Tibial artery (tissue), 4 donors: ENCODE data around the gene SFT2D1.

ENCODE experiments used
- DNase-seq, 2 donors: peaks; one replicate each; pipeline ENCODE4 v3.0.0-alpha.2; 2019
- H3K27ac ChIP-seq, 2 donors: fragments of 200-600 bp; sonication (generic) in 1 of 2; 1 replicate in 1 of 2; 2 replicates in 1 of 2; pipeline ENCODE4 v1.5.1; 2018 to 2019; ENCODE audit warnings: mild to moderate bottlenecking in 1 of 2
- H3K27me3 ChIP-seq, 2 donors: fragments of 200-600 bp; sonication (generic) in 1 of 2; one replicate each; pipeline versions ENCODE4 v1.5.1 to v1.6.0; 2016 to 2019
- H3K36me3 ChIP-seq, 3 donors: fragments of 200-600 bp; sonication (generic) in 2 of 3; one replicate each; pipeline ENCODE4 v1.5.1; 2016 to 2019; ENCODE audit warnings: mild to moderate bottlenecking in 2 of 3
- H3K4me1 ChIP-seq, 4 donors: fragments of 200-600 bp; sonication (generic) in 2 of 4; 1 replicate in 3 of 4; 2 replicates in 1 of 4; pipeline ENCODE4 v1.5.1; 2016 to 2019
- H3K4me3 ChIP-seq, 2 donors: fragments of 200-600 bp; sonication (generic) in 1 of 2; 1 replicate in 1 of 2; 2 replicates in 1 of 2; pipeline ENCODE4 v1.5.1; 2018 to 2019; ENCODE audit warnings: mild to moderate bottlenecking in 2 of 2
- H3K9me3 ChIP-seq, 3 donors: fragments of 200-600 bp; sonication (generic) in 1 of 3; one replicate each; pipeline ENCODE4 v1.5.1; 2016 to 2019
- CTCF ChIP-seq, 2 experiments: fragments of 200-600 bp in 1 of 2; fragments of 450-650 bp in 1 of 2; IDR thresholded peaks; one replicate each; pipeline ENCODE4 v1.5.1; 2017 to 2019; ENCODE audit warnings: antibody characterized with exemption in 2 of 2, mild to moderate bottlenecking in 1 of 2, moderate library complexity in 1 of 2
- intact Hi-C: fragments of 100-400 bp; cut with DNase I; formaldehyde crosslinking; loops from one replicate; pipeline ENCODE4 v1.15.0; 2023; ENCODE audit warnings: low total_unique reads

Gene SFT2D1

DNA sequence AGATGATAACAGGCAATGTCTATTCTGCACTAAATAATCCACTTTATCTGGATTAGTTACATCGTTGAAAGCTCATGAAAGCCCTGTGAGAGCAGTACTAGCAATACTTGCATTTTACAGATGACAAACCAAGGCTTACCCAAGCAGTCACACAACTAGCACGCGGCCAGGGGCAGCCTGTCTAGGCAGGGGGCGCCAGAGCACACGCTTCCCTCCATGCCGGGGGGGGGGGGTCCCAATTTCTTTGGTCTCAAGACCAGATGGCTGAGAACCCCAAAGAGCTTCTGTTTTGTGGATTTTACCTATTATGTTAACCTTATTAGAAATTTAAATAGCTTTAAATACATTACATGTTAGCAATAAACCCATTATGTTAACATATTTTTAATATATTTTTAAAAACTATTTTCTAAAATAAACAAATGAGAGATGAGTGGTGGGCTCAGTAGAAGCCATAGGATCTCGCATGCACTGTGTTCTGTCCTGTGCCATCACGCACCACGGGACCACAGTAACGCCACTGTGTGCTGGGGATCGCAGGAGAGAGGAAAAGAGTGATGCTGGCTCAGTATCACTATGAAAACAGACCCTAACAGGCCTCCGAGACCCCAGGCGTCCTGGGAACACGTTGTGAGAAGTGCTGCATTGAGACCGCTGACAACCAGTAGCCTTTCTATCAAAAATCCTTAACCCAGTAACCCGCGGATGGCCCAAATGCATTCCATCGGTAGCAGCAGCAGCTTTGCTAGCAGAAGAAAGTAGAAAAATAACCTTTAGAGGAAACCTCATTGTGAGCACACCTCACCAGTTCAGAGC, 28.9 kb downstream of the SFT2D1 start:
- no peak overlapping the region for H3K4me3 ChIP-seq
- TF ChIP-seq CTCF (IDR thresholded peaks at IDR 0.05), result peak; percentile 56 to 67
- no peak overlapping the region for H3K27ac ChIP-seq
- H3K9me3 ChIP-seq, result no peaks in the 10 kb centered on the region
- H3K4me1 ChIP-seq, result peaks cover 0 to 2% (median 2%) of the 10 kb centered on the region in 4 donors
- intact Hi-C loops, result loop anchor here (5.0 kb wide), 1 partner anchor 84 kb away; no protein-coding TSS in a partner anchor
- peaks cover 0 to 3% (median 0%) of the 10 kb centered on the region in 3 donors for H3K36me3 ChIP-seq
- H3K27me3 ChIP-seq, result peaks cover 0 to 10% of the 10 kb centered on the region in 2 donors
- peak in 1 of 2 donors; percentile 37 for DNase-seq

GRCh38 chr6:166312832-166313231, 29.5 kb downstream of the SFT2D1 start:
- H3K27me3 ChIP-seq, result peaks cover 0 to 16% of the 10 kb centered on the region in 2 donors
- H3K36me3 ChIP-seq, result no peaks in the 10 kb centered on the region
- no peak overlapping the region for H3K4me3 ChIP-seq
- no peak for DNase-seq
- H3K9me3 ChIP-seq, result no peaks in the 10 kb centered on the region
- intact Hi-C loops, result loop anchor here (5.0 kb wide), 1 partner anchor 84 kb away; no protein-coding TSS in a partner anchor
- H3K4me1 ChIP-seq, result peaks cover 0 to 9% (median 8%) of the 10 kb centered on the region in 4 donors
- H3K27ac ChIP-seq, result no peak overlapping the region
- TF ChIP-seq CTCF (IDR thresholded peaks at IDR 0.05), result no peak

DNA sequence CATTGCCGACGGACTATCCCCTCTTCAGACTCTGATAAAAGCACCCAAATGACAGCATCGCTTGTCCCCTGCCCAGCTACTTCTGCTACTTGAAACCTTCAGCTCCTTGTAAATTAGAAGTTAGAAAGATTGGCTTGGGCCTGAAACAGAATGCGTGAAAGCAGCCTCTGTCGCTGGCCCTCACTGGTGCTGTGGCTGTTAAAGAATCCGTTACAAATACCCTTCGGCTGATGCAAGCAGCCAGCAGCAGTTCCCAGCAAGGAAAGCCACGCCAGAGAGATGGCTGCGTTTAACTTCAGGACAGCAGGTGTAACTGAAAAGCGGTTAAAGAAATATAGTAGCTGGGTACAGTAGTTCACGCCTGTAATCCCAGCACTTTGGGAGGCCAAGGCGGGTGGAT, 31.7 kb downstream of the SFT2D1 start:
- Histone ChIP-seq H3K4me1 (peaks cover 0 to 22% (median 17%) of the 10 kb centered on the region in 4 donors), H3K27me3 (peaks cover 0 to 38% of the 10 kb centered on the region in 2 donors), H3K27ac (no peak overlapping the region), H3K36me3 (no peaks in the 10 kb centered on the region), H3K9me3 (no peaks in the 10 kb centered on the region), H3K4me3 (no peak overlapping the region)
- no peak for DNase-seq
- intact Hi-C loops, result loop anchor here (5.0 kb wide), 1 partner anchor 87 kb away; no protein-coding TSS in a partner anchor
- TF ChIP-seq CTCF (IDR thresholded peaks at IDR 0.05), result no peak

DNA sequence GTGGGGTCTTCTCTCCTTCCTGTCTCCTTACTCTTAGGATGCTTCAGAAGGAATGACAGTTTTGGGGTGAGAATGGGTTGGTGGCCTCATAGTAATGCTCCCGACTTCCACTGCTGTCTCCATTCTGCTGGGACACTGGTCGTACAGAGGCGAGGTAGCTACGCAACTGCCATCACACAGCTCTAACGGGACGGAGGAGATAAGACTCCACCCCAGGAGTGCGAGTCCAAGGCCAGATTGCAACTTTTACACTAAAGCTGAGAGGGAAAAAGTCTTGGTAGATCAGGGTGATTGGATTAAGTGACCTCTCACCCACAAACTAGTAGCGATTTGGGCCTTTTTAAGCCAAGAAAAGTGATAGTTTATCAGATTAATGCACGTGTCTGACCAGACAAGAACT, 32.4 kb downstream of the SFT2D1 start:
- intact Hi-C loops, result loop anchor here (5.0 kb wide), 1 partner anchor 87 kb away; no protein-coding TSS in a partner anchor
- H3K4me3 ChIP-seq, result no peak overlapping the region
- H3K9me3 ChIP-seq, result no peaks in the 10 kb centered on the region
- peaks cover 0 to 43% of the 10 kb centered on the region in 2 donors for H3K27me3 ChIP-seq
- no peak for TF ChIP-seq CTCF (IDR thresholded peaks at IDR 0.05)
- H3K27ac ChIP-seq, result no peak overlapping the region
- peaks cover 0 to 22% (median 17%) of the 10 kb centered on the region in 4 donors for H3K4me1 ChIP-seq
- DNase-seq, result no peak
- no peaks in the 10 kb centered on the region for H3K36me3 ChIP-seq

DNA sequence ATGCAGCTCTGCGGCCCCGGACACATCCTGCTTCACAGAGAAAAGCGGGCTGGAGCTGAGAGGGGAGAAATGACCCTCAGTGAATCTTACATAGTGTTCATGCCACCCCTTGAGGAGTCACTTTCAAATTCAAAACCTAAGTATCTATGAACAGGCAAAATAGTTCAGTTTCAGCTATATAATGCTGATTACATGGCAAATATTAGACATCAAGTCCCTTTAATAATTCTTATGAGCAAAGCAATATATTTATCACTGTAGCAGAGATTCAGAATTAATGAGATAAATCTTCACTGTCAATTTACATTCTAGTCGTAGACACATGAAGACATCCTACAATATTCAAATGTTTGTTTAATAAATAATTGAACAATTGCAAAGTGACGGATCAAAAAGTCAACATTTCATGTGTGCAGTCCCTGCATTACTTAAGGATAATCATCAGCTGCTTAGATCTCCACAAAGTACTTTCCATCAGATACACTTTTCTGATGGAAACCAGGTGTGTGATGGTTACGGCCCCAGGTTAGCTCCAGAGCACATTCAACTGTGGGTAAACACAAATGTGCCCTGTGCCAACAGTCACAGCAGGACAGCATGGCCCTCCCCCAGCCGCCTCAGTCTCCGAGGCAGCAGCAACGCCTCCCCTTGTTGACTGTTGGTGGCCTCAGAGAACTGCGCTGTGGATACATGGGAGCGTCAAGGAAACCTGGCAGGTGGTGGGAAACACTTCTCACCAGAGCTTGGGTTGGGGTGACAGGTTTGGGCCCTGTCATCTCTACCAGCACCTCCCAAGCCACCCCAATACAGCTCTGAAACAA, 33.4 kb downstream of the SFT2D1 start:
- H3K9me3 ChIP-seq, result no peaks in the 10 kb centered on the region
- peak overlapping the region; percentile 43 to 53 for H3K4me3 ChIP-seq
- peaks cover 0 to 45% of the 10 kb centered on the region in 2 donors for H3K27me3 ChIP-seq
- intact Hi-C loops, result no loop called here
- H3K4me1 ChIP-seq, result peaks cover 0 to 22% (median 17%) of the 10 kb centered on the region in 4 donors
- H3K36me3 ChIP-seq, result no peaks in the 10 kb centered on the region
- no peak for TF ChIP-seq CTCF (IDR thresholded peaks at IDR 0.05)
- H3K27ac ChIP-seq, result no peak overlapping the region
- no peak for DNase-seq
